H9 (cell line): ENCODE results near the gene E2F4. TPM values are rescaled to one million over a fixed set of nuclear protein-coding genes. Genes with fewer than 3 reads are reported as not detected.
A peak's percentile ranks its signal among the peaks of the same experiment; 100 is the strongest.

Experiments used
- DNase-seq: peaks from one replicate; pipeline ENCODE4 v3.0.0-alpha.2; 2017
- H2AFZ ChIP-seq: one replicate; pipeline ENCODE4 v1.6.1; 2013; ENCODE audit warnings: mild to moderate bottlenecking, low read length, control low read depth, moderate library complexity
- H2AK5ac ChIP-seq: 2 replicates; pipeline ENCODE4 v1.6.1; 2013; ENCODE audit warnings: low read length, control low read depth, mixed read lengths; ENCODE audit not compliant: insufficient read length
- H2BK120ac ChIP-seq: one replicate; pipeline ENCODE4 v1.6.1; 2013; ENCODE audit warnings: low read depth, mild to moderate bottlenecking, low read length, control low read depth, inconsistent platforms; ENCODE audit not compliant: poor library complexity, severe bottlenecking
- H2BK12ac ChIP-seq: 2 replicates; pipeline ENCODE4 v1.6.1; 2013; ENCODE audit warnings: low read length, control low read depth, mixed read lengths, low read depth; ENCODE audit not compliant: insufficient read length
- H2BK15ac ChIP-seq: 2 replicates; pipeline ENCODE4 v1.6.1; 2013; ENCODE audit warnings: low read depth, low read length, control low read depth
- H2BK20ac ChIP-seq: one replicate; pipeline ENCODE4 v1.6.1; 2013; ENCODE audit warnings: low read depth, mild to moderate bottlenecking, low read length, control low read depth, inconsistent platforms; ENCODE audit not compliant: poor library complexity, severe bottlenecking
- H2BK5ac ChIP-seq: 2 replicates; pipeline ENCODE4 v1.6.1; 2013; ENCODE audit warnings: low read length, control low read depth, mixed read lengths; ENCODE audit not compliant: insufficient read length
- H3K14ac ChIP-seq: 2 replicates; pipeline ENCODE4 v1.6.1; 2013; ENCODE audit warnings: low read length, control low read depth; ENCODE audit not compliant: insufficient read depth
- H3K18ac ChIP-seq: 2 replicates; pipeline ENCODE4 v1.6.1; 2013; ENCODE audit warnings: low read depth, mild to moderate bottlenecking, mixed read lengths, low read length, control low read depth; ENCODE audit not compliant: insufficient read length
- H3K23ac ChIP-seq: 2 replicates; pipeline ENCODE4 v1.6.1; 2013; ENCODE audit warnings: low read length, control low read depth, mixed read lengths, low read depth; ENCODE audit not compliant: insufficient read length
- H3K23me2 ChIP-seq: 2 replicates; pipeline ENCODE4 v1.6.1; 2013; ENCODE audit warnings: low read depth, mild to moderate bottlenecking, mixed read lengths, low read length, control low read depth; ENCODE audit not compliant: insufficient read length, poor library complexity, severe bottlenecking
- H3K27ac ChIP-seq: 2 replicates; pipeline ENCODE4 v1.5.1; 2013; ENCODE audit warnings: low read length, control low read depth, mixed read lengths, low read depth; ENCODE audit not compliant: insufficient read length
- H3K27me3 ChIP-seq: 2 replicates; pipeline ENCODE4 v1.6.1; 2013; ENCODE audit warnings: low read length, control low read depth, inconsistent platforms; ENCODE audit not compliant: insufficient read depth
- H3K4ac ChIP-seq: 2 replicates; pipeline ENCODE4 v1.6.1; 2013; ENCODE audit warnings: low read depth, mild to moderate bottlenecking, control low read depth, inconsistent platforms, low read length, moderate library complexity
- H3K4me1 ChIP-seq: 2 replicates; pipeline ENCODE4 v1.6.1; 2013; ENCODE audit warnings: low read length, control low read depth, inconsistent platforms; ENCODE audit not compliant: insufficient read depth
- H3K4me2 ChIP-seq: 2 replicates; pipeline ENCODE4 v1.6.1; 2013; ENCODE audit warnings: low read length, control low read depth, mixed read lengths; ENCODE audit not compliant: insufficient read length, insufficient read depth
- H3K56ac ChIP-seq: 2 replicates; pipeline ENCODE4 v1.6.1; 2013; ENCODE audit warnings: low read depth, mild to moderate bottlenecking, mixed read lengths, low read length, control low read depth; ENCODE audit not compliant: insufficient read length
- H3K79me1 ChIP-seq: 2 replicates; pipeline ENCODE4 v1.6.1; 2013; ENCODE audit warnings: low read depth, mild to moderate bottlenecking, moderate library complexity, low read length, control low read depth, inconsistent platforms; ENCODE audit not compliant: insufficient read depth, poor library complexity, severe bottlenecking
- H3K79me2 ChIP-seq: 2 replicates; pipeline ENCODE4 v1.6.1; 2013; ENCODE audit warnings: low read length, control low read depth, inconsistent platforms; ENCODE audit not compliant: insufficient read depth
- H3K9ac ChIP-seq: 2 replicates; pipeline ENCODE4 v1.6.1; 2013; ENCODE audit warnings: low read length, control low read depth, mixed read lengths; ENCODE audit not compliant: insufficient read length; ENCODE audit errors: extremely low read depth
- H3K9me3 ChIP-seq: one replicate; pipeline ENCODE4 v1.6.1; 2013; ENCODE audit warnings: low read depth, low read length, inconsistent platforms; ENCODE audit not compliant: control insufficient read depth
- H3T11ph ChIP-seq: one replicate; pipeline ENCODE4 v1.6.1; 2013; ENCODE audit warnings: mild to moderate bottlenecking, low read length, control low read depth, inconsistent platforms
- H4K20me1 ChIP-seq: one replicate; pipeline ENCODE4 v1.6.1; 2013; ENCODE audit not compliant: control insufficient read depth, insufficient read length, insufficient read depth
- H4K5ac ChIP-seq: 2 replicates; pipeline ENCODE4 v1.6.1; 2013; ENCODE audit warnings: low read depth, mild to moderate bottlenecking, mixed read lengths, low read length, control low read depth; ENCODE audit not compliant: insufficient read length
- H4K8ac ChIP-seq: replicated peaks from 2 replicates; pipeline ENCODE4 v1.6.1; 2013; ENCODE audit warnings: low read length, control low read depth, mixed read lengths, low read depth; ENCODE audit not compliant: insufficient read length
- H4K91ac ChIP-seq: 2 replicates; pipeline ENCODE4 v1.6.1; 2013; ENCODE audit warnings: low read depth, mild to moderate bottlenecking, moderate library complexity, mixed read lengths, low read length, control low read depth; ENCODE audit not compliant: insufficient read length
- H3K27ac Mint-ChIP-seq, 3 experiments: 2 replicates in 2 of 3; 3 replicates in 1 of 3; pipeline ENCODE4 v1.8.0; 2020 to 2021; ENCODE audit warnings: mixed read lengths in 3 of 3, mild to moderate bottlenecking in 1 of 3, moderate library complexity in 1 of 3
- H3K27me3 Mint-ChIP-seq: 2 replicates; pipeline ENCODE4 v1.8.0; 2021; ENCODE audit warnings: low read depth, mild to moderate bottlenecking, moderate library complexity, mixed read lengths
- H3K36me3 Mint-ChIP-seq, 3 experiments: 2 replicates in 2 of 3; 3 replicates in 1 of 3; pipeline ENCODE4 v1.8.0; 2020 to 2021; ENCODE audit warnings: low read depth in 3 of 3, mixed read lengths in 3 of 3; ENCODE audit not compliant: insufficient read depth in 1 of 3
- H3K4me1 Mint-ChIP-seq, 2 experiments: 2 replicates each; pipeline ENCODE4 v1.8.0; 2020; ENCODE audit warnings: mixed read lengths in 2 of 2
- H3K4me3 Mint-ChIP-seq, 2 experiments: 2 replicates in 1 of 2; 3 replicates in 1 of 2; pipeline ENCODE4 v1.8.0; 2020 to 2021; ENCODE audit warnings: mild to moderate bottlenecking in 2 of 2, mixed read lengths in 2 of 2, moderate library complexity in 1 of 2
- H3K9me3 Mint-ChIP-seq, 2 experiments: 2 replicates in 1 of 2; 3 replicates in 1 of 2; pipeline ENCODE4 v1.8.0; 2020; ENCODE audit warnings: mild to moderate bottlenecking in 2 of 2, mixed read lengths in 2 of 2, moderate library complexity in 1 of 2
- CTCF ChIP-seq: fragments of 200-600 bp; sonication (generic); conservative IDR thresholded peaks from 3 replicates; pipeline ENCODE4 v1.8.0; 2021; ENCODE audit warnings: antibody characterized with exemption, mild to moderate bottlenecking
- WGBS: extraction: QIAGEN DNeasy Blood & Tissue Kit; methylation state at CpG from one replicate; pipeline ENCODE4 v1.1.7; 2013; ENCODE audit warnings: missing lambda C conversion rate, low lambda C conversion rate, mixed read lengths; ENCODE audit not compliant: insufficient read length; ENCODE audit errors: extremely low coverage; 5-methylcytosine and 5-hydroxymethylcytosine counted together
- total RNA-seq: library from RNA; stranded (reverse); gene quantifications from 2 replicates; pipeline ENCODE4 v1.2.1, GENCODE V29; 2021

E2F4 gene
- total RNA-seq, 1 experiment from 2014 or later: 116 TPM

GRCh38 chr16:67226804-67227566 is 35.0 kb downstream of the E2F4 start, which contains the start of gene TMEM208:
Gene TMEM208, plus strand, starts transcription at chr16:67227130. Its CDS starts 89 bp downstream, at chr16:67227219.
- peak within 1 kb of the TSS; percentile 52 for H4K8ac ChIP-seq
- H3K4me2 ChIP-seq: peak within 1 kb of the TSS; percentile 98
- peak within 1 kb of the TSS; percentile 86 for H3K9ac ChIP-seq
- peaks cover 3% of the 10 kb centered on the region for H3K79me1 ChIP-seq
- Mint-ChIP-seq H3K27me3 (peaks cover 16% of the 10 kb centered on the region), H3K27ac (peak within 1 kb of the TSS; percentile 97 to 99 (median 98)), H3K4me1 (peaks cover 17 to 20% of the 10 kb centered on the region in 2 experiments), H3K9me3 (no peaks in the 10 kb centered on the region; a peak in 1 of 5 replicates), H3K4me3 (peak within 1 kb of the TSS; percentile 99 to 100), H3K36me3 (peaks cover 13 to 47% (median 45%) of the 10 kb centered on the region in 3 experiments; a peak in 6 of 7 replicates)
- peak; percentile 99 for DNase-seq
- H3K14ac ChIP-seq: no peak within 1 kb of the TSS; the same call in 1 of the 2 replicates
- H3K27me3 ChIP-seq: no peaks in the 10 kb centered on the region
- H3K23ac ChIP-seq: no peak within 1 kb of the TSS
- H2AFZ ChIP-seq: no peak within 1 kb of the TSS
- no peak within 1 kb of the TSS for H2BK12ac ChIP-seq
- no peaks in the 10 kb centered on the region for H4K20me1 ChIP-seq
- no peak within 1 kb of the TSS for H4K91ac ChIP-seq
- H3K4me1 ChIP-seq: peaks cover 4% of the 10 kb centered on the region
- H3T11ph ChIP-seq: no peak within 1 kb of the TSS
- no CpG with 5 or more reads among the region's 46 CpGs for WGBS
- H2BK15ac ChIP-seq: no peak within 1 kb of the TSS
- H3K56ac ChIP-seq: no peak within 1 kb of the TSS
- H3K27ac ChIP-seq: no peak within 1 kb of the TSS
- peaks cover 15% of the 10 kb centered on the region for H3K23me2 ChIP-seq
- H3K79me2 ChIP-seq: peaks cover 5% of the 10 kb centered on the region; the same call in 1 of the 2 replicates
- 0 out of 3 replicates have a peak, but pooled peaks have one; percentile 26 for TF ChIP-seq CTCF
- H2AK5ac ChIP-seq: no peak within 1 kb of the TSS
- no peak within 1 kb of the TSS for H3K4ac ChIP-seq
- no peak within 1 kb of the TSS for H2BK20ac ChIP-seq
- H3K18ac ChIP-seq: peak within 1 kb of the TSS; percentile 91
- H4K5ac ChIP-seq: no peak within 1 kb of the TSS
- no peaks in the 10 kb centered on the region for H3K9me3 ChIP-seq
- H2BK5ac ChIP-seq: no peak within 1 kb of the TSS
- H2BK120ac ChIP-seq: no peak within 1 kb of the TSS
